Lower lobe of right lung (tissue), 2 donors: ENCODE data around the gene CD82. TPM values are rescaled to one million over a fixed set of nuclear protein-coding genes. Genes with fewer than 3 reads are reported as not detected.
A peak's percentile ranks its signal among the peaks of the same experiment; 100 is the strongest.
"Not testable (repeated sequence)": the region's sequence is repeated elsewhere in the genome, so short reads cannot be mapped to it uniquely, and the experiment has no call there.

Experiments
- ATAC-seq, 2 donors: fragments of 200-7000 bp; cut with Tn5 transposase; one replicate each; pipeline ENCODE4 v1.9.1; 2020 to 2022; ENCODE audit warnings: mild to moderate bottlenecking in 2 of 2, moderate library complexity in 2 of 2
- DNase-seq: peaks from one replicate; pipeline ENCODE4 v3.0.0-alpha.2; 2020
- H3K27ac ChIP-seq: fragments of 200-600 bp; one replicate; pipeline ENCODE4 v1.8.0; 2022
- H3K27me3 ChIP-seq: fragments of 200-600 bp; one replicate; pipeline ENCODE4 v1.8.0; 2022; ENCODE audit warnings: low read depth
- H3K36me3 ChIP-seq: fragments of 200-600 bp; one replicate; pipeline ENCODE4 v1.8.0; 2022; ENCODE audit warnings: mild to moderate bottlenecking
- H3K4me1 ChIP-seq: fragments of 200-600 bp; one replicate; pipeline ENCODE4 v1.8.0; 2022
- H3K4me3 ChIP-seq: fragments of 200-600 bp; one replicate; pipeline ENCODE4 v1.8.0; 2022; ENCODE audit warnings: mild to moderate bottlenecking
- H3K9me3 ChIP-seq: fragments of 200-600 bp; one replicate; pipeline ENCODE4 v1.8.0; 2022
- intact Hi-C: fragments of 100-400 bp; cut with DNase I; formaldehyde crosslinking; loops from one replicate; pipeline ENCODE4 v1.11.0; 2022
- total RNA-seq: library from RNA; stranded (reverse); fragmentation: NEBNext Ultra II Directional; extraction: Animal tissue kit (Norgen Biotek cat#: 25700); gene quantifications from one replicate; pipeline ENCODE4 v1.2.1, GENCODE V29; 2021
- TF ChIP-seq, protein P1 (sequence below): fragments of 200-600 bp; IDR thresholded peaks from one replicate; pipeline ENCODE4 v1.8.0; 2022; ENCODE audit warnings: antibody characterized with exemption, mild to moderate bottlenecking
- donor health status: DM: no; HTN: yes; CAD: no; lungs with severe emphysema.

The CD82 gene
- total RNA-seq, 1 donor from 2014 or later = 129 TPM

DNA sequence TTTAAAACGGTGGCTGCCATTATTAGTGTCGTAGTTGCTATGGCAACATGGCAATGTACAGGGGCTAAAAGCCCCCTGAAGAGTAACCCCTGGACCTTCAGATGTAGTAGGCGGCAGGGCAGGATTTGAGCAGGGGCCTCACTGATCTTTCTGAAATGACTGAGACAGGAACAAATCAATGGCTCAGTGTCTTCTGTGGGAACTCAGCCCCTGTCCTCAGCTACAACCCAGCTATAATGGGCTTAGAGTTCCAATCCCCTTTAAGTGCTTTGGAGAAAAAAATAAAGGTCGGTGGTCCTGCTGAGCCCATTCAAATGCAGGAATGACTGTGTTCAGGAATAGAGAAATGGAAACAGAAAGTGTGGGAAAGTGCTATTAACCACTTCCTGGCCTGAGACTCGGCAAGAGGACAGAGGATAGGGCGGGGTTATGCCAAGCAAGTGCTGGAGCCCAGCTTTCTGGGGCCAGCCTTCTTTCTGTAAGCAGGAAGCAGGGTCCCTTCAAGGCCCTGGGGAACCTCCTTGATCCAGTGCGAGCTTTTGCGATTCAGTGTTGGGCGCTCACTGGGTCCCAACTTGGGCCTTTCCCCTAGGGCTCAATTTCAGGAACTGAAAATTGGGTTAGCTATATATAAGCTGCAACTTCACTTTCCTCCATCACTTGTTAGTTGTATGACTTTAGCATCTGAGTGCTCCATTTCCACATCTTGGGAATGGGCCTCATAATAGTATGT, 6.1 kb upstream of the CD82 start:
- no peaks in the 10 kb centered on the region for H3K36me3 ChIP-seq
- H3K9me3 ChIP-seq = no peaks in the 10 kb centered on the region
- H3K4me3 ChIP-seq = no peak overlapping the region
- peaks cover 25% of the 10 kb centered on the region for H3K4me1 ChIP-seq
- TF ChIP-seq, protein P1, sequence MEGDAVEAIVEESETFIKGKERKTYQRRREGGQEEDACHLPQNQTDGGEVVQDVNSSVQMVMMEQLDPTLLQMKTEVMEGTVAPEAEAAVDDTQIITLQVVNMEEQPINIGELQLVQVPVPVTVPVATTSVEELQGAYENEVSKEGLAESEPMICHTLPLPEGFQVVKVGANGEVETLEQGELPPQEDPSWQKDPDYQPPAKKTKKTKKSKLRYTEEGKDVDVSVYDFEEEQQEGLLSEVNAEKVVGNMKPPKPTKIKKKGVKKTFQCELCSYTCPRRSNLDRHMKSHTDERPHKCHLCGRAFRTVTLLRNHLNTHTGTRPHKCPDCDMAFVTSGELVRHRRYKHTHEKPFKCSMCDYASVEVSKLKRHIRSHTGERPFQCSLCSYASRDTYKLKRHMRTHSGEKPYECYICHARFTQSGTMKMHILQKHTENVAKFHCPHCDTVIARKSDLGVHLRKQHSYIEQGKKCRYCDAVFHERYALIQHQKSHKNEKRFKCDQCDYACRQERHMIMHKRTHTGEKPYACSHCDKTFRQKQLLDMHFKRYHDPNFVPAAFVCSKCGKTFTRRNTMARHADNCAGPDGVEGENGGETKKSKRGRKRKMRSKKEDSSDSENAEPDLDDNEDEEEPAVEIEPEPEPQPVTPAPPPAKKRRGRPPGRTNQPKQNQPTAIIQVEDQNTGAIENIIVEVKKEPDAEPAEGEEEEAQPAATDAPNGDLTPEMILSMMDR = no peak
- no peaks in the 10 kb centered on the region for H3K27me3 ChIP-seq
- intact Hi-C loops = no loop called here
- no peak overlapping the region for H3K27ac ChIP-seq
- DNase-seq (no peak), ATAC-seq (peak in 1 of 2 donors; percentile 19)

DNA sequence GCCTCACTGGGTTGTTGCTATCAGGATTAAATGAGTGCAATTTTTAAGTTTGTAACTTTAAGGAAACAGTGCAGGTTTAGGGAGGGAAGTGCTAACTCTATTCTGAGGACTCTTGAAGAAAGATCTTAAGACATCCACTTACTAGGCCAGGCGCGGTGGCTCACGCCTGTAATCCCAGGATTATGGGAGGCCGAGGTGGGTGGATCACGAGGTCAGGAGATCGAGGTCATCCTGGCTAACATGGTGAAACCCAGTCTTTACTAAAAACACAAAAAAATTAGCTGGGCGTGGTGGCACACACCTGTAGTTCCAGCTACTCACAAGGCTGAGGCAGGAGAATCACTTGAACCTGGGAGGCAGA, 5.5 kb upstream of the CD82 start:
- H3K4me3 ChIP-seq, ATAC-seq, H3K9me3 ChIP-seq, H3K27ac ChIP-seq, H3K27me3 ChIP-seq, intact Hi-C loops, H3K36me3 ChIP-seq, DNase-seq: not testable (repeated sequence)
- peaks cover 31% of the 10 kb centered on the region for H3K4me1 ChIP-seq

DNA sequence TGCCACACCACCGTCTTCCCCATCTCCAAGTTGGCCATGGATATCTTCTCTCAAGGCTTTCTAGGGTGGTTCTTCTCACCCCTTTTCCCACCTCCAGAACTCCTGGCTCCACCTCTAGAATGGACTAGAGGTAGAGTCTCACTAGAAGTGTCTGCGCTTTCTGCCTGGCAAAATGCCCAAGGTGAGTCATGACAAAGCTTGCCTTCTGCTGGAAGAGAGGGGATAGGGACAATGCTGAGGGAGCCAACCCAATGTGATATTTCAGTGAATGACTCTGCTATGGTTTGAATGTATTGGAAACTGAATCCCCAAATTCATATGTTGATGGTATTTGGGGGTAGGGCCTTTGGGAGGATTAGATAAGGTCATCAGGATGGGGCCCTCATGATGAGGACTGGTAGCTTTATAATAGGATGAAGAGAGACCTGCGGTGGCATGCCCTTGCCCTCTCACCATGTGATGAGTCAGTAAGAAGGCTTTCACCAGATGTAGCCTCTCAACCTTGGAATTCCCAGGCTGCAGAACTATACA, 4.1 kb upstream of the CD82 start:
- intact Hi-C loops = no loop called here
- Histone ChIP-seq H3K9me3 (no peaks in the 10 kb centered on the region), H3K4me1 (peaks cover 39% of the 10 kb centered on the region), H3K36me3 (no peaks in the 10 kb centered on the region), H3K27ac (no peak overlapping the region), H3K4me3 (no peak overlapping the region), H3K27me3 (no peaks in the 10 kb centered on the region)
- ATAC-seq = no peak
- TF ChIP-seq, protein P1 = no peak
- no peak for DNase-seq

DNA sequence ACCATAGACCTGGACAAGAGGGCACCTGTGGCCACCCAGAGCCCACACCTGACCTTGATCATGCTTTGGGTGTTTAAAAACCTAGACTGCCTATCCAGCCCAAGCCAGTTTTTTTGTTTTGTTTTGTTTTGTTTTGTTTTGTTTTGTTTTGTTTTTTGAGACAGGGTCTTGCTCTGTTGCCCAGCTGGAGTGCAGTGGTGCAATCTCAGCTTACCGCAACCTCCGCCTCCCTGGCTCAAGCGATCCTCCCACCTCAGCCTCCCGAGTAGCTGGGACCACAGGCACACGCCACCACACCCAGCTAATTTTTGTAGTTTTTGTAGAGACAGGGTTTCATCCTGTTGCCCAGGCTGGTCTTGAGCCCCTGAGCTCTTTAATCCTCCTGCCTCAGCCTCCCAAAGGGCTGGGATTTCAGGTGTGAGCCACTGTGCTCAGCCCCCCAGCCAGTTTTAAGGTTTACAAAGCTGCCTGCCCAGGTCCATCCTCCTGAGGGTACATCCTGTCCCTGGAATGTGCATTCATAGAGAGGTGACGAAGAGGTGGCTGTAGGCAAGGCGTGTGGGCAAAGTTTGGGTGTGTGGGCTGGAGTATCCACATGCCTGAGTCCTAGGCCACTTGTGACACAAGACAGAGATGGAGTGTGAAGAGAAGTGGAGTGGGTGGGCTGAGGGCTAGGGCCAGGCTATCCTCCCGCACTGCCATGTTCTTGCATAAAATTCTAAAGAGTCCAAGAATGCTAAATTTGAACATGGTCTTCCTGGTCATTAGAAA, 3.3 kb upstream of the CD82 start:
- peaks cover 41% of the 10 kb centered on the region for H3K4me1 ChIP-seq
- H3K9me3 ChIP-seq = no peaks in the 10 kb centered on the region
- H3K27ac ChIP-seq = no peak overlapping the region
- TF ChIP-seq, protein P1 = no peak
- no peaks in the 10 kb centered on the region for H3K36me3 ChIP-seq
- DNase-seq (no peak), ATAC-seq (no peak)
- no peak overlapping the region for H3K4me3 ChIP-seq
- intact Hi-C loops = no loop called here
- no peaks in the 10 kb centered on the region for H3K27me3 ChIP-seq

DNA sequence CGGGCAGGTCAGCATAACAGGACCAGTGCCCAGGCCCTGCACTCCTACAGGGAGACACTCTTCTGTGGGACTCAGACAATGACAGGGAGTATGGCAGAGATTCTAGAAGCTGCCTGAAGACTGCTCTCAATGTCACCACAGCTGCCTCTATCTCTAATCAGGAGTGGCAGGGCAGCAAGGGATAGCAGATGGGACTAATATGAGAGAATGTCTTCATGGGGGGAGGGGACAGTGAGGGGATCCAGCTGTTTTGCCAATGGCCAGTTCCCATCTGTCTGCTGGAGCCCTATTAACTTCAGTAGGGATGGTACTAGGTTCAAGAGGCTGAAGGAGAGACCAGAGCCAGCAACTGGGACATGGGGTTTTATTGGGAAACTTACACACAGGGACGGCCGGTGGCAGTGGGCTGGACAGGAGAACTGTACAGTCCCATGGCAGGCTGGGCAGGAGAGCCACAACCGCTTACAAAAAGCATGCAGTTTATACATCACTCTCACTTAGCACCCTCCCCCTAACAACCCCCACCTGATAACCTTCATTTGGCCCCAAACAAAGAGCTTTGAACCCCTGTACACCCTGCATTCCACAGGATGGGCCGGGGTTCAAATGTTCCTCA, 2.5 kb upstream of the CD82 start:
- DNase-seq (no peak), ATAC-seq (no peak)
- H3K36me3 ChIP-seq = no peaks in the 10 kb centered on the region
- intact Hi-C loops = no loop called here
- peaks cover 49% of the 10 kb centered on the region for H3K4me1 ChIP-seq
- no peaks in the 10 kb centered on the region for H3K27me3 ChIP-seq
- H3K9me3 ChIP-seq = no peaks in the 10 kb centered on the region
- TF ChIP-seq, protein P1 = no peak
- H3K27ac ChIP-seq = no peak overlapping the region
- no peak overlapping the region for H3K4me3 ChIP-seq
